HG03103 (cell line): ENCODE measurements around the gene PANK2.
A peak's percentile ranks its signal among the peaks of the same experiment; 100 is the strongest.
"Not testable (repeated sequence)": the region's sequence is repeated elsewhere in the genome, so short reads cannot be mapped to it uniquely, and the experiment has no call there.

Source experiments
- ATAC-seq: cut with Tn5 transposase; IDR thresholded peaks from one replicate; pipeline ENCODE4 v1.9.1; 2021; ENCODE audit warnings: low read depth; ENCODE audit not compliant: unreplicated experiment

PANK2 gene

DNA sequence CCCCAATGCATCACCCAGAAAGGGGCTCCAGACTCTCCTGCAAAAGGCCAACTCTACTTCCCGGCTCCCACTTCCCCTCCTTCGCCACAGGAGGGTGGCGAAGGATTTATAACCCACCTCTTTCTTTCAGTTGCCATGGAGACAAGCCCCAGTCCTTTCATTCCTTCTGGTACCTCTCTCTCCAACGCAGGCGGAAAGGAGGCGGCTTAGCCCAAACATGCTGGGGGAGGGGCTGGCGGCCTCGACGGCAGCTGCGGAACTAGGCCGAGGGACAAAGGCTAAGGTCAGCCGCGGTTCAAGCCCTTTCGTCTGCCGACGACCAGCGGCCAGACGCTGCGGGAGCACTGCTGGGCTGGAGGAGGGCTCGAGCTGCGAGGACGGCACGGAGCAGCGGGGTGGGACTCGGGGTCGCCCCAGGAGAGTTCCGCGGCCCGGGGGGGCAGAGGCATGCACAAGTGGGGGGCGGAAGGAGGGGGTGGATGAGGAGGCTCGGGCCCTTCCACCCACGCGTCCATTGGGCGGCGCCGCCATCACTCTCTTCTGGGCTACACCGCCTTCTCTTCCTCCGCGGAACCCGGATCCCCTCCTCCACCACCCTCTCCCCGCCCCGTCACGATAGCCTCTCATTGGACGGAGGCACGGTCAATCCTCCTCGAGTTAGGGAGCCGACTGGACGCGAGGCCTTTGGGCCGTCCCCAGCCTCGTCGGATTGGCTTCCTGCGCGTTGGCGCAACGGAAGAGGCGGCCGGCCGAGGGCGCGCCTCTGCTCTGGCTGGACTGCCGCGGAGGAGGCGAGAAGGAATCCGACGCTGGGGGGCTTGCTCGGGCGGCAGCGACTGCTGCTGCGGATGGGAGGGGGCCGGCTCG lies at the start of gene PANK2:
TSS of gene PANK2 (plus strand) at position 766 of the 867 bp plus-strand sequence.
- ATAC-seq, result peak; percentile 86

- not testable (repeated sequence) for ATAC-seq
These were observed 49.0 kb upstream of the PANK2 start for GRCh38 chr20:3840201-3840600.

DNA sequence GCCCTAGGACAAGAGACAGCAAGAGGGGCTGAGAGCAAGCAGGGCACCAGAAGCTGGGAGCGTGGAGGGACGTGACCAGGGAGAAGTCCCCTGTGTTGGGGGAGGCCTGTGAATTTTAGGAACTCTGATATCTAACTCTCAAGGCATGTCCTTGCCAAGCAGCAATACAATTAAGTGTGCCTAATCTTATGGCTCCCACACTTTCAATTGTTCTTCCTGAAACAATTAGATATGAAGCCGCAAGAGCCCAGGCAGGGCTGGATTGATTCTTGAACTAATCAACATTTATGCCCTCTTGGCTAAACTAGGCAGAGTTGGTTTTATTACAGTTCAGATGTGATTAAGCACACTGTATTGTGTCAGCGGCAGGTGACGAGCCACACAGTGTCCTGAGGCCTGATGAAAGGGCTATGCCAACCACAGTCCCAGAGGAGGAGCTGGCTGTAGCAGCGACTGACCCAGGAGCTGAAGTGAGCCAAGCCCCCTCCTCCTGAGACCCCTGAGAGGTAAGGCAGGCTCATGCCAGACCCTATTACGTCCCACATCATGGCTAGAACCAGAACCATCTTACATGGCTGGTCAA lies 46.7 kb upstream of the PANK2 start:
- no peak for ATAC-seq

GRCh38 chr20:3843490-3843889 lies 45.7 kb upstream of the PANK2 start:
- no peak for ATAC-seq

DNA sequence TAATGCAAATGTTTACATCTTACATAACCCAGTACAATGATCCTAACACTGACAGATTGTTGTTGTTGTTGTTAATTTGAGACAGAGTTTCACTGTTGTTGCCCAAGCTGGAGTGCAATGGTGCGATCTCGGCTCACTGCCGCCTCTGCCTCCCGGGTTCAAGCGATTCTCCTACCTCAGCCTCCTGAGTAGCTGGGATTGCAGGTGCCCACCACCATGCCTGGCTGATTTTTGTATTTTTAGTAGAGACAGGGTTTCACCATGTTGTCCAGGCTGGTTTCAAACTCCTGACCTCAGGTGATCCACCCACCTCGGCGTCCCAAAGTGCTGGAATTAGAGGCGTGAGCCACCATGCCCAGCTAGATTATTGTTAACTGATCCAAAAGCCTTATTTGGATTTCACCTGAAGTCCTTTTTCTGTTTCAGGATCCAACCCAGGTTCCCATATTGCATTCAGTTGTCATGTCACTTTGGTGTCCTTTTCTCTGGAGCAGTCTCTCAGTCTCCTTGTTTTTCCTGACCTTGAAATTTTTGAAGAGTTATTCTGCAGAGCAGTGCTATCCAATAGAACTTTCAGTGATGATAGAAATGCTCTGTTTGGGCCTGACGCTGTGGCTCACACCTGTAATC lies 45.1 kb upstream of the PANK2 start:
- ATAC-seq, result not testable (repeated sequence)

GRCh38 chr20:3846378-3846739 lies 42.8 kb upstream of the PANK2 start:
- peak; percentile 6 for ATAC-seq

DNA sequence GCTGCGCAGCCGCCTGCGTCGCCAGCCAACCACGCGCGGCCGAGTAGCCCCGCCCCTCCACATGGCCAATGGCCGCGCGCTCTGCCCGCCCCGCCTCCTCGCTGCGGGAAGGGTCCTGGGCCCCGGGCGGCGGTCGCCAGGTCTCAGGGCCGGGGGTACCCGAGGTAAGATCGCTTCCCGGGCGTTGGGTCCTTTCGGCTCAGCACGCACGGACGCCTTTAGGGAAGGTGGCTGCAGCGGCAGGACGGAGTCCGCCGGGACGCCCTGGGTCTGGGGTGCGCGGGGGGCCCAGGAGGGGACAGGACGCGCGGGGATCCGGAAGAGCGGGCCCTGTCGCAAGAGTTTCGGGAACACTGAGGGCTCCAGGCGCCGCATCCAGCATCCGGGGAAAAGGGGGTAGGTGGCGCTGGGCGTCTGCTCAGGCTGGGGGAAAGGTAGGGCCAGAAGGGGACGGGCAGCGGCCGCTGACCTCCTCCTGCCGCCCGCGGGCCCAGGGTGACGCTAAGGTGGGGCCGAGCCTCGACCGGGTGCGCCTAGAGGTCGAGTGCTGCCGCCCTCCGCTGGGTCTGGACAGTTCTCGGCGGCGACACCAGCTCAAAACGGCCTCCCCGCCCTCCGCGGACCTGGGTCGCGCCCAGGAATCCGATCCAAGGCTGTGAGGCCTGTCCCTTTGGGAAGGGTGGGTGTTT lies 42.3 kb upstream of the PANK2 start, which contains the start of gene MAVS:
TSS of gene MAVS (plus strand) at position 95 of the 689 bp plus-strand sequence. CDS start 7,791 bp downstream, outside the sequence.
- peak; percentile 80 for ATAC-seq

DNA sequence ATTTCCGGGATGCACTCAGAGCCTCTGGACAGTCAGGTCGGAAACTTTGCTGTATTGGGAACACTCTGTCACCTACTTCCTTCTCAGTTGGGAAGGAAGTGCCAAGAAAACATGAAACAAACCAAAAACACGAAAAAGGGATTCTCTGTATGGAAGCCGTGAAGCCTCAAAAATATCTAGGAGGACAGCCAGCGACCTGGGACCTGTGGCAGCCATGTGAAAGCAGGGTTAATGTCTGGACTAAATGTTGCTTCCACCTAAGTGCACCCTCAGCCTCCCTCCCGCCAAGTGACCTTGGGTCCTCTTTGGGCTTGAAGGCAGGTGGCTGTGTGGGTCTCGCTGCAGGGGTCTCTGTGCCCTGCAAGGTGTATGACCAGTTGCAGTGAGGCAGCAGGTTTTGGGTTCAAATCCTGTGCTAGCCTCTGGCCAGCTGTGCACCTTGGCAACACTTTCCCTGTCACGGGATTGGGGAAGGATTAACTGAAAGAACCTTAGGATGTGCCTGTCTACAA lies 41.7 kb upstream of the PANK2 start:
- no peak for ATAC-seq

- no peak for ATAC-seq
These were observed 40.6 kb upstream of the PANK2 start for GRCh38 chr20:3848565-3848964.

DNA sequence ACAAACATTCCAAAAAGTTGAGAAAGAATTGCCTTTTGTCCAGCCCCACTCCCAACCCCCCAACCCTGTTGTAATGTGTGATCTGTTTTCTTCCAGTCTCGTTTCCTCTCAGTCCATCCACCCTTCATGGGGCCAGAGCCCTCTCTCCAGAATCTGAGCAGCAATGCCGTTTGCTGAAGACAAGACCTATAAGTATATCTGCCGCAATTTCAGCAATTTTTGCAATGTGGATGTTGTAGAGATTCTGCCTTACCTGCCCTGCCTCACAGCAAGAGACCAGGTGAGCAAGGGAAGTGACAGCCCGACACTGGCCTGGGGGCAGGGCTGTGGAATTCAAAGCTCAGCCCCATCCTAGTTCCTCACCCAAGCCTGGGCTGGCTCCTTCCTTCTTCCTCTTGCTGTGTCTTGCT lies 34.7 kb upstream of the PANK2 start:
- ATAC-seq, result no peak

DNA sequence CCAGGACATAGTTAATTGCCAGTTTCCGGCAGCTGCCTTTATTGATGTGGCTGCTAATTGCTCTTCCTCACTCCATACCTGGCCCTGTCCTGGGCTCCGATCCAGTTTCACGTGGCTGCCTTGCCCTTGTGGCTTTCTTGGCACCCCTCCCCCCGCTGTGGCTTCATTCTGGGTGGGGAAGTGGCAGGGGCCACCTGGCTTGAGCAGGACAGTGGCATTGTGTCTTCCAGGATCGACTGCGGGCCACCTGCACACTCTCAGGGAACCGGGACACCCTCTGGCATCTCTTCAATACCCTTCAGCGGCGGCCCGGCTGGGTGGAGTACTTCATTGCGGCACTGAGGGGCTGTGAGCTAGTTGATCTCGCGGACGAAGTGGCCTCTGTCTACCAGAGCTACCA lies 31.8 kb upstream of the PANK2 start:
- no peak for ATAC-seq

GRCh38 chr20:3858689-3859088 lies 30.5 kb upstream of the PANK2 start:
- ATAC-seq, result no peak

DNA sequence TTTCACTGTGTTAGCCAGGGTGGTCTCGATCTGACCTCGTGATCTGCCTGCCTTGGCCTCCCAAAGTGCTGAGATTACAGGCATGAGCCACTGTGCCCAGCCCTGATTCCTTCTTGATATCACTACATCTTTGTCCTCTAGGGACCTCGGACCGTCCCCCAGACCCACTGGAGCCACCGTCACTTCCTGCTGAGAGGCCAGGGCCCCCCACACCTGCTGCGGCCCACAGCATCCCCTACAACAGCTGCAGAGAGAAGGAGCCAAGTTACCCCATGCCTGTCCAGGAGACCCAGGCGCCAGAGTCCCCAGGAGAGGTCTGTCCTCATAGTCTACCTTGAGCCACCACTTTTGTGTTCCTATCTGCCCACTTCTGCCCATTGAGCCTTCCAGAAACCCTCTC lies 28.0 kb upstream of the PANK2 start:
- ATAC-seq, result no peak

- ATAC-seq, result no peak
These were observed 26.9 kb upstream of the PANK2 start for GRCh38 chr20:3862333-3862732.

DNA sequence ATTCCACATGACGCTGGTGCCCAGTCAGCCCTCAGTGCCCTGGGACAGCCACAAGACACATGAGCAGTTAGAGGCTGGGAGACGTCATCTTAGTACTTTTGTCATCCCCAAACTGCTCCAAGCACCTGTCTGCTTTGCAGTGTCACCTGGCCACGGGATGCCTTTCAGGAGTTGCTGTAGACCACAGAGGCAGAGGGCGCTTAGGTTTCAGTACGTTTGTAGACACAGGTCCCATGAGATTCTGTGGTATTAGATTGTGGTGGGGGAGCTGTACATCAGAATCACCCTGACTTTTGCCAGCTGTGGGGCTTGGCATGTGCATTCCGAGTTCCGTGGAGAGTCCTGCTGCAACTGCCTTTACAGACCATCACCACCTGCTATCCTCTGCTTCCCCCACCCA lies 25.9 kb upstream of the PANK2 start:
- ATAC-seq, result no peak

DNA sequence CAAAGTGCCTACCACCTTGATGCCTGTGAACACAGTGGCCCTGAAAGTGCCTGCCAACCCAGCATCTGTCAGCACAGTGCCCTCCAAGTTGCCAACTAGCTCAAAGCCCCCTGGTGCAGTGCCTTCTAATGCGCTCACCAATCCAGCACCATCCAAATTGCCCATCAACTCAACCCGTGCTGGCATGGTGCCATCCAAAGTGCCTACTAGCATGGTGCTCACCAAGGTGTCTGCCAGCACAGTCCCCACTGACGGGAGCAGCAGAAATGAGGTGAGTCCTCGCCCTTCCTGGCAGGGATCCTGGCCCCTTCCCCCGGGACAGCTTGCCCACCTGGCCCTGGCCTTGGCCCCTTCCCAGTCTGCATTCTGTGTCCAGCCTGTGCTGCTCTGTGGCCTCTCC lies 24.7 kb upstream of the PANK2 start:
- no peak for ATAC-seq

- ATAC-seq, result no peak
These were observed 23.9 kb upstream of the PANK2 start for GRCh38 chr20:3865152-3865886.

GRCh38 chr20:3865887-3866407 lies 23.2 kb upstream of the PANK2 start:
- no peak for ATAC-seq

DNA sequence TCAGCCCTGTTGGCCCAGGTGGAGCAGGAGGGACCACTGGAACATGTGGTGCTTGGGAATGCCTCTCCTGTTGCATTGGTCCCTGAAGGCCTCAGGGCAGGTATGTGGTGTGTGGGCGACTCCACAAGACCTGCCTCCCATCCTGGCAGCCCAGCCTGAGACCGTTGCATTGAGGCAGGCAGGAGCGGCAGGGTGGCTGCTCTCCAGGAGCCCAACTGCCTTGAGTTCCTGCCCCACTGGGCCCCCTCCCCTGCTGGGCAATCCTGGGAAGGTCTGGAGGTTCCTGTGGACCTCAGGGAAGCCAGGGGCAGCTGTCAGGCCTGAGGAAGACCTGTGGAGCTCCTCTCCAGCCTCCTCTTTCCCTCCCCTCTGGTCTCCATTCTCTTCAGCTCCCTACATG lies 22.7 kb upstream of the PANK2 start:
- ATAC-seq, result no peak

DNA sequence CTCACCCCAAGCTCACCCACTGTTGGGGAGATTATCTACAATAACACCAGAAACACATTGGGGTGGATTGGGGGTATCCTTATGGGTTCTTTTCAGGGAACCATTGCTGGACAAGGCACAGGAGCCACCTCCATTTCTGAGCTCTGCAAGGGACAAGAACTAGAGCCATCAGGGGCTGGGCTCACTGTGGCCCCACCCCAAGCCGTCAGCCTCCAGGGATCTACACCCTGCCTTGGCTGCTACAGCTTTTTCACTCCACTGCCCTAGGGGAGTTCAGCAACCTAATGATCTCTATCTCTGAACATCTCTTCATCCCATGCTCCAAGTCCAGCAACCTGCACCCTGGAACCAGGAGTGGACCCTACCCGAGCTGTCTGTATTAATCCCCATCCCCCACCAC lies 21.4 kb upstream of the PANK2 start:
- ATAC-seq, result no peak
